Tibial artery (tissue), 4 donors: Measurements from ENCODE around the gene EFHC1.
A peak's percentile ranks its signal among the peaks of the same experiment; 100 is the strongest.

ENCODE experiments used
- DNase-seq, 2 donors: peaks; one replicate each; pipeline ENCODE4 v3.0.0-alpha.2; 2019
- H3K27ac ChIP-seq, 2 donors: fragments of 200-600 bp; sonication (generic) in 1 of 2; 1 replicate in 1 of 2; 2 replicates in 1 of 2; pipeline ENCODE4 v1.5.1; 2018 to 2019; ENCODE audit warnings: mild to moderate bottlenecking in 1 of 2
- H3K27me3 ChIP-seq, 2 donors: fragments of 200-600 bp; sonication (generic) in 1 of 2; one replicate each; pipeline versions ENCODE4 v1.5.1 to v1.6.0; 2016 to 2019
- H3K36me3 ChIP-seq, 3 donors: fragments of 200-600 bp; sonication (generic) in 2 of 3; one replicate each; pipeline ENCODE4 v1.5.1; 2016 to 2019; ENCODE audit warnings: mild to moderate bottlenecking in 2 of 3
- H3K4me1 ChIP-seq, 4 donors: fragments of 200-600 bp; sonication (generic) in 2 of 4; 1 replicate in 3 of 4; 2 replicates in 1 of 4; pipeline ENCODE4 v1.5.1; 2016 to 2019
- H3K4me3 ChIP-seq, 2 donors: fragments of 200-600 bp; sonication (generic) in 1 of 2; 1 replicate in 1 of 2; 2 replicates in 1 of 2; pipeline ENCODE4 v1.5.1; 2018 to 2019; ENCODE audit warnings: mild to moderate bottlenecking in 2 of 2
- H3K9me3 ChIP-seq, 3 donors: fragments of 200-600 bp; sonication (generic) in 1 of 3; one replicate each; pipeline ENCODE4 v1.5.1; 2016 to 2019
- intact Hi-C: fragments of 100-400 bp; cut with DNase I; formaldehyde crosslinking; loops from one replicate; pipeline ENCODE4 v1.15.0; 2023; ENCODE audit warnings: low total_unique reads
- TF ChIP-seq, protein P1 (sequence below), 2 experiments: fragments of 200-600 bp in 1 of 2; fragments of 450-650 bp in 1 of 2; IDR thresholded peaks; one replicate each; pipeline ENCODE4 v1.5.1; 2017 to 2019; ENCODE audit warnings: antibody characterized with exemption in 2 of 2, mild to moderate bottlenecking in 1 of 2, moderate library complexity in 1 of 2

EFHC1 gene

DNA sequence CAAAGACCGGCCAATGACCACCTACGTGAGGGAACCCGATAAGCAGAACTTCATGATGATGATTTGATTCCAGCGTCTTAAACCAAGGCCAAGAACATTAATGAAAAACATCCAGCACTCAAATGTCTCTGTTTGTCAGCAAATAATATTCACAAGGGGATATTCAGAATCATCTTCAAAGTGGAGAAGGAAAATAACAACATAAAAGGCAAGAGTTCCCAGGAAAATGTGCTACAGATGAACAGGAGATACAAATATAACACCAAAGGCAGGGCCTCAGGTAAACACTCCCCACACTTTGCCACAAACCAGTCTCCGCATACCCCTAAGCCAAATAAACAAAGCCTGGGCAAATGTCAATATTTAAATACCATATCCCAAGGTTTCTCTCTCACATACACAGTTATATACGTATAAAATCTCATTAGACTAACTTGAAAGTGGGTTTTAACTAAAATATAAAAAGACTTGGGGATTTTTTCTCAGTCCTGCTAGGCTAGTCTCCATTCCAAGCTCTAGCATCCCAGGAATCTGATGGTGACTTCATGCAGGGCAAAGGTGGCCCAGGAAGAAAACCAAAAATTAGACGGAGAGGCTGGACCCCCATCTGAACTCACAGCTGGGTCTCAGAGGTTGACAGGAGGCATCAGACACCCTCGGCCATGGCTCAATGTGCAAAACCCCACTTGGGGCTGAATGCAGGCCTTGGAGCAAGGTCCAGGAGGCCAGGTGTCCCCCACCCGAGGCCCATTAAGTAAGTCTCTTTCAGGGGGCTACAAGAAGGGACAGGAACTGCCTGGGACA lies 124.7 kb downstream of the EFHC1 start:
- intact Hi-C loops = no loop called here
- Histone ChIP-seq H3K4me1 (peaks cover 0 to 100% (median 94%) of the 10 kb centered on the region in 4 donors), H3K27ac (peak overlapping the region; percentile 86 to 87), H3K36me3 (no peaks in the 10 kb centered on the region), H3K9me3 (no peaks in the 10 kb centered on the region), H3K4me3 (no peak overlapping the region), H3K27me3 (no peaks in the 10 kb centered on the region)
- TF ChIP-seq, protein P1, sequence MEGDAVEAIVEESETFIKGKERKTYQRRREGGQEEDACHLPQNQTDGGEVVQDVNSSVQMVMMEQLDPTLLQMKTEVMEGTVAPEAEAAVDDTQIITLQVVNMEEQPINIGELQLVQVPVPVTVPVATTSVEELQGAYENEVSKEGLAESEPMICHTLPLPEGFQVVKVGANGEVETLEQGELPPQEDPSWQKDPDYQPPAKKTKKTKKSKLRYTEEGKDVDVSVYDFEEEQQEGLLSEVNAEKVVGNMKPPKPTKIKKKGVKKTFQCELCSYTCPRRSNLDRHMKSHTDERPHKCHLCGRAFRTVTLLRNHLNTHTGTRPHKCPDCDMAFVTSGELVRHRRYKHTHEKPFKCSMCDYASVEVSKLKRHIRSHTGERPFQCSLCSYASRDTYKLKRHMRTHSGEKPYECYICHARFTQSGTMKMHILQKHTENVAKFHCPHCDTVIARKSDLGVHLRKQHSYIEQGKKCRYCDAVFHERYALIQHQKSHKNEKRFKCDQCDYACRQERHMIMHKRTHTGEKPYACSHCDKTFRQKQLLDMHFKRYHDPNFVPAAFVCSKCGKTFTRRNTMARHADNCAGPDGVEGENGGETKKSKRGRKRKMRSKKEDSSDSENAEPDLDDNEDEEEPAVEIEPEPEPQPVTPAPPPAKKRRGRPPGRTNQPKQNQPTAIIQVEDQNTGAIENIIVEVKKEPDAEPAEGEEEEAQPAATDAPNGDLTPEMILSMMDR (IDR thresholded peaks at IDR 0.05) = no peak
- no peak for DNase-seq

DNA sequence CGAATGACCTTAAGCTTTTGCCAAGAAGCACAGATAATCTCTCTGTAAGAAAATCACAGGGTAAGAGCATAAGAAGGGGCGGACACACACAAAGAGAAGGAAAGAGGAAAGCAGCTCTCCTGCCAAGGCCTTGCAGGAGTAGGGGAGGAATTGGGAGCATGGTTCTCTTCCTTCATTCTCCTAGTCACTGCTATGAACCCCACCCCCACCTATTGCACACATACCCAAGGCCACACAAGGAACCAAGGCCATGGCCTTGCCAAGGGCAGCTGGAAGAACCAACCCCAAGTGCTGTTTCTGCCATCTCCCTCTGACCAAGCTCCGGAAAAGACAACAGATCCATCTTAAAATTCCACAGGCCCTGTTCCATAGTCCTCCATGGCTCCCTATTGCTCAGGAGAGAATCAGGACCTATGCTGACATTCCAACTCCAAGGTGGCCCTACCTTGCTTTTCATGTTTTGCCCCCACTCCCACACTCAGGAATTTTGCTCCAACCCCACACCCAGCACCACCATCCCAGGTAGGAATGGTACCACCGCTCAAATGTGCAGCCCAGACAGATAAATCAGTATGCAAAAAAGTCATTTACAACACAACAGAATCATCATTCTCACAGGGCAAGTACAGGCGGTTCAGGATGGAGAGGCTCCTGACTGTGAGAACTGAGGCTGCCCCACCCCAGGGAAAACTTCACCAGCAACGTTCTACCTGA lies 125.4 kb downstream of the EFHC1 start:
- Histone ChIP-seq H3K27me3 (no peaks in the 10 kb centered on the region), H3K36me3 (no peaks in the 10 kb centered on the region), H3K27ac (peak overlapping the region; percentile 86 to 87), H3K9me3 (no peaks in the 10 kb centered on the region), H3K4me1 (peaks cover 0 to 100% (median 94%) of the 10 kb centered on the region in 4 donors), H3K4me3 (no peak overlapping the region)
- TF ChIP-seq, protein P1 (IDR thresholded peaks at IDR 0.05) = no peak
- intact Hi-C loops = no loop called here
- no peak for DNase-seq

DNA sequence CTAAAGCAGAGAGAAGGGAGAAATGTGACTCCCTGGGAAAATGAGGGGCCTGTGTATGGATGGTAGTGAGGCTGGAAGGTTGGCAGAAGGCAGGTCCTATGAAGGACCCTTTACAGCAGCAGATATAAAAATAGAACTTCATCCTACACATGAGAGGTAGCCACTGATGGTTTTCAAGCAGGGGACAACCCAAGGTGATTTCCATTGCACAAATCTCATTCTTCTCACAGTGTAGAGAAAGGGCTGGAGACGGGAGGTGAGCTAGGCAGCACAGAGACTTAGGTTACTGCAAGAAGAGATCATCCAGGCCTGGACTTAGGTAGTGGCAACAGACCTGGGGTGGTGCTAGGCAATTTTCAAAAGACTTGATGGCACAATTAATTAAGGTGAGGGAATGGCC lies 126.0 kb downstream of the EFHC1 start:
- Histone ChIP-seq H3K27ac (peak overlapping the region; percentile 86 to 87), H3K4me1 (peaks cover 0 to 100% (median 94%) of the 10 kb centered on the region in 4 donors), H3K4me3 (no peak overlapping the region), H3K27me3 (no peaks in the 10 kb centered on the region), H3K36me3 (no peaks in the 10 kb centered on the region), H3K9me3 (no peaks in the 10 kb centered on the region)
- intact Hi-C loops = no loop called here
- no peak for DNase-seq
- TF ChIP-seq, protein P1 (IDR thresholded peaks at IDR 0.05) = no peak

DNA sequence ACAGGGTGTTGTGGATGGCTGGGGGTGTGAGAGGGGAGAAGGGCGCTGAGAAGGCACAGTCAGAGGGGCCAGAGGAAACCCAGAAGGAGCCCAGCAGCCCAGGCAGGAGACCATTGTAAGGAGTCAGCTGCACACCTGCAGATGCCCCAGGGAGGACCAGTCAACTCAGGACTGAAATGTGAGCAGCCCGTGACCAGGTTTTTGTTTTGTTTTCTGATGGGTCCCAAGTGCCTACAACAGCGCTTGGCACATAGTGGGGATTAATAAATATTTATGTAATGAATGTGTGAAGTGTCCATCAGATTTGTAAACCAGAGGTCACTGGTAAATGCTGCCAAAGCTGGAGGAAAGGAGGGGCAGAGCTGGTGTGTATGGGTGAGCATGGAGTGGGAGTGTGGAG lies 126.5 kb downstream of the EFHC1 start:
- TF ChIP-seq, protein P1 (IDR thresholded peaks at IDR 0.05) = no peak
- Histone ChIP-seq H3K36me3 (no peaks in the 10 kb centered on the region), H3K27ac (peak overlapping the region; percentile 86 to 87), H3K4me1 (peaks cover 0 to 100% (median 94%) of the 10 kb centered on the region in 4 donors), H3K27me3 (no peaks in the 10 kb centered on the region), H3K4me3 (no peak overlapping the region), H3K9me3 (no peaks in the 10 kb centered on the region)
- DNase-seq = peak in 1 of 2 donors; percentile 52
- intact Hi-C loops = no loop called here

DNA sequence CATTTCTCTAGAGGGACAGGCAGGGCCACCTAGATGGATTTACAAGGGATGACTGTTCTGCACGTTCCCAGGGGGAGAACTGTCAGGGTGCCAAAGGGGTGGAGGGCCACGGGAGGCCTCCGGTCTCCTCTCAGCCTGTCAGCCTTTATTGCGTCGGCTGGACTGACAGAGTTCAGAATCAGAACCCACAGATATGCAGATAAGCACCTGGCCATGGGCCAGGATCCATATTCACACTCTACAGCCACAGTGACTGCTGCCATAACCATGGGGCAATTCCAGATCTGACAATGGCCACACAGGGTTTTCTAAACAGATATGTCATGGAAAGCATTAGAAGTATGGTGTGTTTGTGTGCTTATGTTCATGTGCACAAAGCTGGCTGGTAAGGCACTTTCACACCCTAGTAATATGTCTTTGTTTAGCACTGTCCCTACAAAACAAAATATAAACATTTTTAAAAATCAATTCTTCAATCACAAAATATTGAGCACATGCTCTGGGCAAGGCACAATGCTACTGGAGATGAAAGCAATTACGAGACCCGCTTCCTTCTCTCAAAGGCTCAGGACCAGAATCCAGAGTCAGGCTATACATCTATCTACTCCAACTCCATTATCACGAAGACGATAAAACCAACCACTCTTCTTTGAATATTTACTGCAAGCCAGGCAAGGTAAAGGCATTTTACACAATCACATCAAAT lies 127.7 kb downstream of the EFHC1 start:
- no peak for DNase-seq
- Histone ChIP-seq H3K4me1 (peaks cover 0 to 100% (median 94%) of the 10 kb centered on the region in 4 donors), H3K27ac (peak overlapping the region; percentile 74 to 86), H3K9me3 (no peaks in the 10 kb centered on the region), H3K4me3 (no peak overlapping the region), H3K36me3 (no peaks in the 10 kb centered on the region), H3K27me3 (no peaks in the 10 kb centered on the region)
- intact Hi-C loops = no loop called here
- TF ChIP-seq, protein P1 (IDR thresholded peaks at IDR 0.05) = no peak
